ENCODE data around the gene SYNRG.

Gene SYNRG

DNA sequence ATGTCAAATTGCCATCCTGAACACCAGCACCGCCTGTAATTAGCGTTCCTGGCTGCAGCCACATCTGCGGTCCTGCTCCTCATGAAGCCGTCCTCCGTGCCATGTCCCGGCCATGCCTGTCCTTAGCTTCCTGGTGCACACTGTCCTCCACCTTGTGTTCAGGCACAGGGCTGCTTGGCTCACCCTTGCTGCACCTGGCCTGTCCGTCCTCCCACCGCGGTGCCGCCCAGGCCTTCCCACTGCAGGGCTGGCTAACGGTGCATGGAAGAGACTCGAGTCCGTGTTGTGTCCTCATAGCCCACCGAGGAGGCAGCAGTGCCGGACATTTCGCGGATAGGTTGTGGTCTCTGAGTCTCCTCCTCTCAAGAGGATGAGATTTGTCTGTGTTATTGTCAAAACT lies 99.2 kb downstream of the SYNRG start:
- H3K79me2 ChIP-seq (ENCODE audit: insufficient read depth, low read length): no peaks in the 10 kb centered on the region
- H2AFZ ChIP-seq (ENCODE audit: low read length): no peak overlapping the region
- H3K27ac ChIP-seq (ENCODE audit: low read depth, low read length, poor library complexity, severe bottlenecking): no peak overlapping the region
- H3K9me2 ChIP-seq (ENCODE audit: low read depth, low read length): no peaks in the 10 kb centered on the region
- H3K4me3 ChIP-seq (ENCODE audit: low read depth, low read length, poor library complexity, severe bottlenecking): no peak overlapping the region
- TF ChIP-seq EZH2 (IDR thresholded peaks at IDR 0.05; ENCODE audit: borderline replicate concordance, low read length): no peak
- TF ChIP-seq, protein P1, sequence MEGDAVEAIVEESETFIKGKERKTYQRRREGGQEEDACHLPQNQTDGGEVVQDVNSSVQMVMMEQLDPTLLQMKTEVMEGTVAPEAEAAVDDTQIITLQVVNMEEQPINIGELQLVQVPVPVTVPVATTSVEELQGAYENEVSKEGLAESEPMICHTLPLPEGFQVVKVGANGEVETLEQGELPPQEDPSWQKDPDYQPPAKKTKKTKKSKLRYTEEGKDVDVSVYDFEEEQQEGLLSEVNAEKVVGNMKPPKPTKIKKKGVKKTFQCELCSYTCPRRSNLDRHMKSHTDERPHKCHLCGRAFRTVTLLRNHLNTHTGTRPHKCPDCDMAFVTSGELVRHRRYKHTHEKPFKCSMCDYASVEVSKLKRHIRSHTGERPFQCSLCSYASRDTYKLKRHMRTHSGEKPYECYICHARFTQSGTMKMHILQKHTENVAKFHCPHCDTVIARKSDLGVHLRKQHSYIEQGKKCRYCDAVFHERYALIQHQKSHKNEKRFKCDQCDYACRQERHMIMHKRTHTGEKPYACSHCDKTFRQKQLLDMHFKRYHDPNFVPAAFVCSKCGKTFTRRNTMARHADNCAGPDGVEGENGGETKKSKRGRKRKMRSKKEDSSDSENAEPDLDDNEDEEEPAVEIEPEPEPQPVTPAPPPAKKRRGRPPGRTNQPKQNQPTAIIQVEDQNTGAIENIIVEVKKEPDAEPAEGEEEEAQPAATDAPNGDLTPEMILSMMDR (IDR thresholded peaks at IDR 0.05; ENCODE audit: low read length): no peak
- H4K20me1 ChIP-seq (ENCODE audit: insufficient read depth, low read length): no peaks in the 10 kb centered on the region
- no peaks in the 10 kb centered on the region for H3K9me3 ChIP-seq (ENCODE audit: low read length)
- peaks cover 21% of the 10 kb centered on the region for H3K36me3 ChIP-seq (ENCODE audit: insufficient read depth, low read length)
- no peaks in the 10 kb centered on the region for H3F3A ChIP-seq (ENCODE audit: insufficient read depth, low read length)
- H3K4me1 ChIP-seq (ENCODE audit: insufficient read depth, low read length, severe bottlenecking): peaks cover 10% of the 10 kb centered on the region
- H3K4me2 ChIP-seq (ENCODE audit: low read length): peak overlapping the region; percentile 7; the same call in 1 of the 2 replicates
- no peak overlapping the region for H3K9ac ChIP-seq (ENCODE audit: low read length)
- no peaks in the 10 kb centered on the region for H3K27me3 ChIP-seq (ENCODE audit: insufficient read depth, low read length)

DNA sequence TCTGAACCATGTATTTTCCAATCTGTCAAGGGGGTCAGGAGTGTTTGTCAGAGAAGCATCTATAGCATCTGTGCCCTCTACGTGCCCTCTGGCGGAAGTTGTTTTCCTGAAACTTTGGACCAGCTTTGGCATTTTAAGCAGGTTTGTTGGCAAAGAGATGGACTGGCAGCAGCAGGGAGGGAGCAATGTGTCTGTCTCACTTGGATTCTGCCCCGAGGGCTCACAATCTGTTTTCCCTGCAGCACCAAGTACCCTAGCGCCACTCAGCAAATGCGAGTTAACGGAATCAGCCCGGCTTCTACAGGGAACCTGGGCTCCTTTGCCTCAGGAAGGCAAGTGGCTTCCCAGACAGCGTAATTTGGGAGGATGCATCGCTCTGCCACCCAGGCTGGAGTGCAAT lies 102.1 kb downstream of the SYNRG start:
- no peaks in the 10 kb centered on the region for H3F3A ChIP-seq (ENCODE audit: insufficient read depth, low read length)
- no peak overlapping the region for H2AFZ ChIP-seq (ENCODE audit: low read length)
- TF ChIP-seq EZH2 (IDR thresholded peaks at IDR 0.05; ENCODE audit: borderline replicate concordance, low read length): no peak
- TF ChIP-seq, protein P1 (IDR thresholded peaks at IDR 0.05; ENCODE audit: low read length): no peak
- H3K36me3 ChIP-seq (ENCODE audit: insufficient read depth, low read length): peaks cover 1% of the 10 kb centered on the region; the same call in 1 of the 2 replicates
- no peak overlapping the region for H3K27ac ChIP-seq (ENCODE audit: low read depth, low read length, poor library complexity, severe bottlenecking)
- H3K9me3 ChIP-seq (ENCODE audit: low read length): no peaks in the 10 kb centered on the region
- H4K20me1 ChIP-seq (ENCODE audit: insufficient read depth, low read length): no peaks in the 10 kb centered on the region
- H3K4me3 ChIP-seq (ENCODE audit: low read depth, low read length, poor library complexity, severe bottlenecking): no peak overlapping the region
- H3K4me2 ChIP-seq (ENCODE audit: low read length): no peak overlapping the region
- no peaks in the 10 kb centered on the region for H3K79me2 ChIP-seq (ENCODE audit: insufficient read depth, low read length)
- H3K9me2 ChIP-seq (ENCODE audit: low read depth, low read length): no peaks in the 10 kb centered on the region
- peaks cover 10% of the 10 kb centered on the region for H3K4me1 ChIP-seq (ENCODE audit: insufficient read depth, low read length, severe bottlenecking)
- no peaks in the 10 kb centered on the region for H3K27me3 ChIP-seq (ENCODE audit: insufficient read depth, low read length)
- H3K9ac ChIP-seq (ENCODE audit: low read length): no peak overlapping the region

- Histone ChIP-seq H3K9ac (ENCODE audit: low read length) (no peak overlapping the region), H4K20me1 (ENCODE audit: insufficient read depth, low read length) (no peaks in the 10 kb centered on the region), H3K27ac (ENCODE audit: low read depth, low read length, poor library complexity, severe bottlenecking) (no peak overlapping the region)
Measured at GRCh38 chr17:37506678-37507077, 102.5 kb downstream of the SYNRG start.

More at GRCh38 chr17:37506678-37507077, 102.5 kb downstream of the SYNRG start:
- H3K9me2 ChIP-seq (ENCODE audit: low read depth, low read length): no peaks in the 10 kb centered on the region
- no peaks in the 10 kb centered on the region for H3K79me2 ChIP-seq (ENCODE audit: insufficient read depth, low read length)
- H3K9me3 ChIP-seq (ENCODE audit: low read length): no peaks in the 10 kb centered on the region
- H2AFZ ChIP-seq (ENCODE audit: low read length): no peak overlapping the region
- no peaks in the 10 kb centered on the region for H3F3A ChIP-seq (ENCODE audit: insufficient read depth, low read length)
- TF ChIP-seq EZH2 (IDR thresholded peaks at IDR 0.05; ENCODE audit: borderline replicate concordance, low read length): no peak
- TF ChIP-seq, protein P1 (IDR thresholded peaks at IDR 0.05; ENCODE audit: low read length): peak; percentile 52
- H3K4me3 ChIP-seq (ENCODE audit: low read depth, low read length, poor library complexity, severe bottlenecking): no peak overlapping the region
- H3K27me3 ChIP-seq (ENCODE audit: insufficient read depth, low read length): no peaks in the 10 kb centered on the region
- H3K4me1 ChIP-seq (ENCODE audit: insufficient read depth, low read length, severe bottlenecking): peaks cover 10% of the 10 kb centered on the region
- no peak overlapping the region for H3K4me2 ChIP-seq (ENCODE audit: low read length)
- no peaks in the 10 kb centered on the region for H3K36me3 ChIP-seq (ENCODE audit: insufficient read depth, low read length)

Measured in OCI-LY1 (cell line).